Measurements from ENCODE around the gene COL4A1.

Gene COL4A1

GRCh38 chr13:110245416-110245899, 61.5 kb downstream of the COL4A1 start:
- no peak overlapping the region for H3K4me3 ChIP-seq (ENCODE audit: low read length)
- no peak for DNase-seq (ENCODE audit: low read depth)
- TF ChIP-seq CTCF (IDR thresholded peaks at IDR 0.05; ENCODE audit: insufficient read depth, low read depth, low read length, missing control alignments), result no peak

GRCh38 chr13:110244976-110245375, 62.0 kb downstream of the COL4A1 start:
- no peak overlapping the region for H3K4me3 ChIP-seq (ENCODE audit: low read length)
- no peak for TF ChIP-seq CTCF (IDR thresholded peaks at IDR 0.05; ENCODE audit: insufficient read depth, low read depth, low read length, missing control alignments)
- DNase-seq (ENCODE audit: low read depth), result no peak

- no peak for DNase-seq (ENCODE audit: low read depth)
Observed at GRCh38 chr13:110244071-110244830, 62.7 kb downstream of the COL4A1 start.

GRCh38 chr13:110242615-110243014, 64.3 kb downstream of the COL4A1 start:
- no peak overlapping the region for H3K4me3 ChIP-seq (ENCODE audit: low read length)

More at GRCh38 chr13:110244071-110244830, 62.7 kb downstream of the COL4A1 start:
- no peak for TF ChIP-seq CTCF (IDR thresholded peaks at IDR 0.05; ENCODE audit: insufficient read depth, low read depth, low read length, missing control alignments)
- H3K4me3 ChIP-seq (ENCODE audit: low read length), result no peak overlapping the region

GRCh38 chr13:110240943-110241342, 66.0 kb downstream of the COL4A1 start:
- H3K4me3 ChIP-seq (ENCODE audit: low read length), result no peak overlapping the region
- DNase-seq (ENCODE audit: low read depth), result no peak
- no peak for TF ChIP-seq CTCF (IDR thresholded peaks at IDR 0.05; ENCODE audit: insufficient read depth, low read depth, low read length, missing control alignments)

More at GRCh38 chr13:110242615-110243014, 64.3 kb downstream of the COL4A1 start:
- DNase-seq (ENCODE audit: low read depth), result no peak
- TF ChIP-seq CTCF (IDR thresholded peaks at IDR 0.05; ENCODE audit: insufficient read depth, low read depth, low read length, missing control alignments), result no peak

- H3K4me3 ChIP-seq (ENCODE audit: low read length), result no peak overlapping the region
- TF ChIP-seq CTCF (IDR thresholded peaks at IDR 0.05; ENCODE audit: insufficient read depth, low read depth, low read length, missing control alignments), result no peak
- DNase-seq (ENCODE audit: low read depth), result no peak
Observed at GRCh38 chr13:110240352-110240751, 66.6 kb downstream of the COL4A1 start.

Measured in epithelial cell of esophagus (primary cell).